Bronchial epithelial cell (primary cell): ENCODE data around the gene GARIN5A. TPM values are rescaled to one million over a fixed set of nuclear protein-coding genes. Genes with fewer than 3 reads are reported as not detected.

Experiments used
- DNase-seq: peaks from one replicate; pipeline ENCODE4 v3.0.0-alpha.2; 2010; ENCODE audit warnings: low read depth
- FAIRE-seq: peaks from 2 replicates; lab custom pipeline; 2011; peaks lifted over from hg19 to GRCh38; lab: Jason Lieb, UNC
- H3K27me3 ChIP-seq: 2 replicates; pipeline ENCODE4 v1.5.1; 2011; ENCODE audit warnings: low read length; ENCODE audit not compliant: control insufficient read depth, insufficient read depth
- H3K36me3 ChIP-seq: 2 replicates; pipeline ENCODE4 v1.5.1; 2011; ENCODE audit warnings: low read length; ENCODE audit not compliant: control insufficient read depth, insufficient read depth
- H3K4me3 ChIP-seq: 2 replicates; pipeline ENCODE4 v1.5.1; 2011; ENCODE audit warnings: mild to moderate bottlenecking, low read depth, low read length, control low read depth
- CTCF ChIP-seq: IDR thresholded peaks from 2 replicates; pipeline ENCODE4 v1.5.1; 2011; ENCODE audit warnings: mild to moderate bottlenecking, moderate library complexity, low read length, control low read depth, inconsistent platforms; ENCODE audit not compliant: insufficient read depth, severe bottlenecking
- total RNA-seq: library from RNA; depleted of rRNA; stranded (reverse); fragments of >200 nt; gene quantifications from 2 replicates; pipeline ENCODE4 v1.2.1, GENCODE V29; 2014

The GARIN5A gene
- total RNA-seq, 1 donor from 2014 or later = 0.79 TPM

GRCh38 chr19:50488389-50489194, 11.9 kb upstream of the GARIN5A start:
- DNase-seq = no peak
- no peaks in the 10 kb centered on the region for H3K27me3 ChIP-seq
- TF ChIP-seq CTCF = no peak
- H3K36me3 ChIP-seq = no peaks in the 10 kb centered on the region
- no peak overlapping the region for H3K4me3 ChIP-seq
- FAIRE-seq = no peak

- FAIRE-seq (no peak), DNase-seq (peak; percentile 5)
- H3K4me3 ChIP-seq = no peak overlapping the region
- H3K27me3 ChIP-seq = no peaks in the 10 kb centered on the region
- peak; percentile 48 for TF ChIP-seq CTCF
- H3K36me3 ChIP-seq = no peaks in the 10 kb centered on the region
Measured at GRCh38 chr19:50486823-50487515, 10.3 kb upstream of the GARIN5A start.

GRCh38 chr19:50485284-50485955, 8.8 kb upstream of the GARIN5A start:
- FAIRE-seq (peak; percentile 47), DNase-seq (no peak)
- H3K4me3 ChIP-seq = no peak overlapping the region
- no peak for TF ChIP-seq CTCF
- H3K27me3 ChIP-seq = no peaks in the 10 kb centered on the region
- peaks cover 4% of the 10 kb centered on the region for H3K36me3 ChIP-seq

- Histone ChIP-seq H3K4me3 (no peak overlapping the region), H3K27me3 (no peaks in the 10 kb centered on the region), H3K36me3 (peaks cover 19% of the 10 kb centered on the region)
- no peak for TF ChIP-seq CTCF
- DNase-seq (no peak), FAIRE-seq (no peak)
Measured at GRCh38 chr19:50482916-50483315, 6.3 kb upstream of the GARIN5A start.

- no peaks in the 10 kb centered on the region for H3K27me3 ChIP-seq
- DNase-seq = no peak
- no peak for FAIRE-seq
- TF ChIP-seq CTCF = no peak
- no peak overlapping the region for H3K4me3 ChIP-seq
- H3K36me3 ChIP-seq = peaks cover 22% of the 10 kb centered on the region
Measured at GRCh38 chr19:50482271-50482855, 5.7 kb upstream of the GARIN5A start.
